Memory B cell (primary cell): Measurements from ENCODE around the gene AGAP4.
"Not testable (repeated sequence)": the region's sequence is repeated elsewhere in the genome, so short reads cannot be mapped to it uniquely, and the experiment has no call there.

Experiments
- ATAC-seq: fragments of 150-1000 bp; cut with Tn5 transposase; 2 replicates; pipeline ENCODE4 v1.10.0; 2021; ENCODE audit warnings: low read depth, mild to moderate bottlenecking, moderate library complexity
- DNase-seq, 2 donors: peaks; one replicate each; pipeline ENCODE4 v3.0.0; 2022; ENCODE audit warnings: low spot score in 2 of 2
- H3K27ac Mint-ChIP-seq: one replicate; pipeline ENCODE4 v1.8.0; 2022; ENCODE audit warnings: mild to moderate bottlenecking, moderate library complexity, mixed read lengths
- H3K27me3 Mint-ChIP-seq: one replicate; pipeline ENCODE4 v1.8.0; 2022; ENCODE audit warnings: mixed read lengths
- H3K36me3 Mint-ChIP-seq: one replicate; pipeline ENCODE4 v1.8.0; 2022; ENCODE audit warnings: mild to moderate bottlenecking, mixed read lengths
- H3K4me1 Mint-ChIP-seq: one replicate; pipeline ENCODE4 v1.8.0; 2022; ENCODE audit warnings: mixed read lengths
- H3K4me3 Mint-ChIP-seq: one replicate; pipeline ENCODE4 v1.8.0; 2022; ENCODE audit warnings: mild to moderate bottlenecking, moderate library complexity, mixed read lengths
- H3K9me3 Mint-ChIP-seq: one replicate; pipeline ENCODE4 v1.8.0; 2022; ENCODE audit warnings: mixed read lengths

Gene AGAP4

DNA sequence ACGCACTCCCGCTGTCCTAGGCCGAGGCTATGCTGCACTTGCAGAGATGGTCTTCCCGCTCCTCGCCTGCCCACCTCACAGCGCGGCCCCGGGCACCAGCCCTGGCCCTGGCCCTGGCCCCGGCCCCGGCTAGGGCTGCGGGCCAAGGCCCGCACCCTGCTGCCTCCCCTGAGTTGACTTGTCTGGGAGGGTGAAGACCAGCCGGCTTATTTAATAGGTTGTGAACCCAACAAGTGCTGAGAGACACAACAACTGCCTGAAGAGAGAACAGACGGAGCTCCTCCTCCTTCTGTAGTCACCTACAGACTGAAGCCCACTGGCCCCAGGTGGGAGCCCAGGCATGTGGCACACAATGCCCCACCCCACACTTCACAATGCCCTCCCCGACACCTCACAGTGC, at the start of gene AGAP4:
Gene AGAP4, minus strand, starts transcription at position 101 of the 400 bp plus-strand sequence. CDS start 153 bp downstream, outside the sequence.
- not testable (repeated sequence) for DNase-seq, H3K4me1 Mint-ChIP-seq, H3K27me3 Mint-ChIP-seq, ATAC-seq, H3K36me3 Mint-ChIP-seq, H3K27ac Mint-ChIP-seq, H3K9me3 Mint-ChIP-seq, H3K4me3 Mint-ChIP-seq

DNA sequence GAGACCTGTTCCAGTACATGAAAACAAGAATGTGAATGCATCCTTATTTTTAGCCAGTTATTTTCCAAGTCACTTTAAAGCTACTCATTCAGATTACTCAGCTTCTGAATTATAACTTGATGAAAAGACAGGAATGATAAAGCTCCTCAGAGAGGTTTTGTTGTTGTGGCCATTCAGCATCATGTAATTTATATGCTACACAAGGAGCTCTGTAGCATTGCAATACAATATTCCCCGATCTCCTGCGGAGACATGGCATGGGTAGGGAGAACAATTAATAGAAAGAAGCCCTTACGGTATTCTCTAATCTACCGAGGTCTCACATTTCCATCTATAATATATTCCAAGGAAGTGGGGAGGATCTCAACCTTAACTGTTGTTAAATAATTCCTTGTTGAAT, 43.4 kb upstream of the AGAP4 start:
- not testable (repeated sequence) for H3K4me1 Mint-ChIP-seq, H3K4me3 Mint-ChIP-seq, DNase-seq, H3K9me3 Mint-ChIP-seq, H3K36me3 Mint-ChIP-seq, H3K27ac Mint-ChIP-seq, H3K27me3 Mint-ChIP-seq, ATAC-seq

DNA sequence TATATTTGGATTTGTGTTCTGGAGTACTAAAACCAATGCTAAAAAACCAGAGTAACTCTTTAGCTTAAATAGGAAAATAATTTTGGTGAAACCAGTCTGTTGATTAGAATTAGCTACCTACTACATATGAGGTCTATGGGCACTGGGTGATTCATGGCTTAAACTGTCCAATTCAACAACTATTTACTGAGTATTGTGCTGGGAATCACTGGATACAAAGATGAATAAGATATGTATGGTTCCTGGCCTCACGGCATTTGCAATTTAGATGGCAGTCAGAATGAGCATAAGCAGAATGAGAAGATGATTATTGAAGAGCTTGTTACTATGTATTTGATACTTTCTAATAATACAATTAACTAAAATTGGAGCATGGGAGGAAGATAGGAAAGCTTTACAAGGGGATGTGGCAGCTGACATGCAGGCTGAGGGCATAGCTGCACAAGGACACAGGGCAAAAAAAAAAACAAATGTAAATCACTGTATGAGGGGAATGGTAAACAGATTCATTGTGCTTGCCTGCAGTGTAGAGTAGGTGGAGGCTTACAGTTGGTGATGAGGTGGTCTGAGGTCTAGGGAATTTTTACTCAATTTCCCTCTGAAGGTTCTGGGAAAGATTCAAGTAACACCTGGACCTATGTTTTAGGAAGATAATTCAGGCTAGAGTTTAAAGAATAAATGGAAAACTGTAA, 42.4 kb upstream of the AGAP4 start:
- peak overlapping the region; percentile 7 for H3K27ac Mint-ChIP-seq
- not testable (repeated sequence) for H3K4me3 Mint-ChIP-seq, ATAC-seq, DNase-seq, H3K9me3 Mint-ChIP-seq, H3K36me3 Mint-ChIP-seq, H3K27me3 Mint-ChIP-seq, H3K4me1 Mint-ChIP-seq

DNA sequence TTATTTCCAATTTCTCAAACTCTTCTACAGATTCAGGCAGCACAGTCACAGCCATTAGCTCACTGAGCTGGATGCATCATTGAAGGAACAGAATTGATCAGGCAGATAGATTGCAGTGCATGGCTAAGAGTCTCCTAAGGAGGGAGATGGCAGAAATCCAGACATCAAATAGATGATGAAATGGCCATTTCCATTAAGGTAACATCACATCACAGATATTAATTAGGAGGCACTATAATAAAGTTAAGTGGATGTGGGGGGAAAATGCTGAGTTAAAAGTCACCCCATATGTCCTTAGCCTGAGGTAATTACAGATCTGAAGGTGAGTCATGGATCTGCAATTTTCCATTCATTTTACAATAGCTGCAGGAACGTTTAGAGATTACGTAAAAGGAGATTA, 35.6 kb upstream of the AGAP4 start:
- not testable (repeated sequence) for H3K27me3 Mint-ChIP-seq, DNase-seq, H3K9me3 Mint-ChIP-seq, H3K4me1 Mint-ChIP-seq, ATAC-seq, H3K4me3 Mint-ChIP-seq, H3K36me3 Mint-ChIP-seq, H3K27ac Mint-ChIP-seq

GRCh38 chr10:45865404-45865803, 18.1 kb upstream of the AGAP4 start:
- H3K27ac Mint-ChIP-seq, H3K4me1 Mint-ChIP-seq, ATAC-seq, DNase-seq, H3K27me3 Mint-ChIP-seq, H3K36me3 Mint-ChIP-seq, H3K4me3 Mint-ChIP-seq, H3K9me3 Mint-ChIP-seq: not testable (repeated sequence)

DNA sequence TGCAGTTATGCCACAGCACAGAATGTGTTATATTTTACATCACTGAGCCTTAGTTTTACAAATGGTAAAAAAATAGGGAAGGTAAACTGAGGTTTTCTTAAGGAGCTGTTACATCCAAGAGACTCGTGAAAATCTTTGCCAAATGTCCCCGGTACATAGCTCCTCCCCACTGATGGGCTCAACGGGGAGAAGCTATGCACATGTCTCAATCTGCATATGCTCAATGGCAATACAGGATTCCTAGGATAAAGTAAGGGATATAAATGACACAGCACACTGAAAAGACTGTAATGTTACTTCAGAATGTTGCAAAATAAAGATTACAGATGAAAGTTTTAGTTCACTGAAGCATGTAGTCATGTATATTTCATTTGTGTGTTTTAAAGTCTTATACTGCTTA, 17.0 kb upstream of the AGAP4 start:
- not testable (repeated sequence) for H3K27me3 Mint-ChIP-seq, DNase-seq
- peaks cover 10% of the 10 kb centered on the region for H3K36me3 Mint-ChIP-seq

GRCh38 chr10:45863632-45864031, 16.3 kb upstream of the AGAP4 start:
- H3K36me3 Mint-ChIP-seq = peaks cover 10% of the 10 kb centered on the region
- not testable (repeated sequence) for H3K27me3 Mint-ChIP-seq, H3K9me3 Mint-ChIP-seq, H3K4me3 Mint-ChIP-seq, DNase-seq, H3K4me1 Mint-ChIP-seq, ATAC-seq, H3K27ac Mint-ChIP-seq

More for the DNA sequence above, 17.0 kb upstream of the AGAP4 start:
- not testable (repeated sequence) for ATAC-seq, H3K9me3 Mint-ChIP-seq, H3K27ac Mint-ChIP-seq, H3K4me3 Mint-ChIP-seq, H3K4me1 Mint-ChIP-seq

GRCh38 chr10:45857931-45858330, 10.6 kb upstream of the AGAP4 start:
- DNase-seq, ATAC-seq, H3K27ac Mint-ChIP-seq, H3K9me3 Mint-ChIP-seq, H3K4me1 Mint-ChIP-seq, H3K27me3 Mint-ChIP-seq, H3K4me3 Mint-ChIP-seq: not testable (repeated sequence)
- H3K36me3 Mint-ChIP-seq = peaks cover 11% of the 10 kb centered on the region

DNA sequence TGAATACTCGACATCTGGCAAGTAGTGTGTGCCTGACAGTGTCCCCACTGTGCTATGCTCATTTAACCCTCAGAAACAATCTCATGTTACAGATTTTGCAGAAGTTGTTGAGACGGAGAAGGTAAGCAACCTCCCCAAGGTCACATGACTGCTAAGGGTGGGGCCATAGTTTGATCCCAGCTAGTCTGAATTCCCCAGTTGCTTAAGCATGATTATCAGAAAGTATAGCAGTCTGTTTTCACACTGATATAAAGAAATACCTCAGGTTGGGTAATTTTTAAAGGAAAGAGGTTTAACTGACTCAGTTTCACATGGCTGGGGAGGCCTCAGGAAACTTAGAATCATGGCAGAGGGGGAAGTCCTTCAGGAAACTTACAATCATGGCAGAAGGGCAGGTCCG, 1.2 kb upstream of the AGAP4 start:
- not testable (repeated sequence) for H3K27me3 Mint-ChIP-seq, H3K4me3 Mint-ChIP-seq, H3K36me3 Mint-ChIP-seq, ATAC-seq, H3K9me3 Mint-ChIP-seq, H3K4me1 Mint-ChIP-seq, H3K27ac Mint-ChIP-seq, DNase-seq

- H3K4me1 Mint-ChIP-seq = not testable (repeated sequence)
Measured at GRCh38 chr10:45822918-45823317, 24.4 kb downstream of the AGAP4 start.

GRCh38 chr10:45820107-45820830, 27.0 kb downstream of the AGAP4 start:
- H3K27ac Mint-ChIP-seq, H3K4me3 Mint-ChIP-seq, H3K4me1 Mint-ChIP-seq, H3K36me3 Mint-ChIP-seq, H3K9me3 Mint-ChIP-seq, ATAC-seq, DNase-seq, H3K27me3 Mint-ChIP-seq: not testable (repeated sequence)

More at GRCh38 chr10:45822918-45823317, 24.4 kb downstream of the AGAP4 start:
- not testable (repeated sequence) for H3K27ac Mint-ChIP-seq, H3K36me3 Mint-ChIP-seq, ATAC-seq, H3K4me3 Mint-ChIP-seq, H3K9me3 Mint-ChIP-seq, H3K27me3 Mint-ChIP-seq, DNase-seq

DNA sequence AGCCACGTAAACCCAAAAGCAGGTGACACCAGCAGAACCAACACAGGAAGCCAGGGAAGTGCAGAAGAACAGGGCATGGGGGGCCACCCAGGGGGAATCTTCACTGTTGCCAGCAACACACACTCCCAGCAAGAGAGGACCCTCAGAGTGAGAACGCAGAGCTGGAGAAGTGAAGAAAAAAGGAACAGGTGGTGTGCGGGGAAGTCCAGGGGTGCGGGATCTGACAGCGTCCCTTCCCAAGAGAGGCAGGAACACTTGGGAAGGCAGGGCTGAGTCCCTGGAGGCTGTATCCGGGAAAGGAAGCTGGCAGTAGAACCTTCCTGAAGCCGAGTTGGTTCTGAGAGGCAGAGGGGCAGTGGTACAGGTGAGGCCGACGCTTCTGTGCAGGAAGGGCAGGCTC, 27.7 kb downstream of the AGAP4 start:
- Mint-ChIP-seq H3K36me3 (no peaks in the 10 kb centered on the region), H3K9me3 (peaks cover 3% of the 10 kb centered on the region), H3K4me3 (no peak overlapping the region), H3K4me1 (no peaks in the 10 kb centered on the region), H3K27me3 (peaks cover 2% of the 10 kb centered on the region), H3K27ac (no peak overlapping the region)
- no peak for DNase-seq
- ATAC-seq = no peak

DNA sequence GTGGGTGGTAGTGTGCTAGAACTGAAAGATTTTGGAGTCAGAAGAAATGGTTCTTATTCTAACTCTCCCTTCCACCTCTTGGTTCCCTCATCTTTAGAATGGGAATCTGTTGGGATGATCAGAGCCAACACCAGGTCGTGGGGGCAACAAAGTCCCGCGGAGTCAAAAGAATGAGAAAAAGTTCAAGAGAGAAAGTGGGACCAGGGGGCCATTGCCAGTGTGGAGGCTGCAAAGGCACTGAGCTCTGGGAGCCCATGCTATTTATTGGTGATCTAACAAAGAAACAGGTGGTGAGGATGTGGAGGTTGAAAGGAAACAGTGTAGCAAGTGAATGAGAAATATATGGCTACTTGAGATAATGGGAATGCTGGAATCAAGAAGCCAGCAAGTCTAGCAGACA, 29.4 kb downstream of the AGAP4 start:
- ATAC-seq (no peak), DNase-seq (no peak)
- H3K27me3 Mint-ChIP-seq = peaks cover 2% of the 10 kb centered on the region
- peaks cover 3% of the 10 kb centered on the region for H3K9me3 Mint-ChIP-seq
- H3K36me3 Mint-ChIP-seq = no peaks in the 10 kb centered on the region
- no peak overlapping the region for H3K27ac Mint-ChIP-seq
- H3K4me3 Mint-ChIP-seq = no peak overlapping the region
- H3K4me1 Mint-ChIP-seq = no peaks in the 10 kb centered on the region

- DNase-seq (no peak), ATAC-seq (no peak)
- Mint-ChIP-seq H3K9me3 (peaks cover 3% of the 10 kb centered on the region), H3K4me3 (no peak overlapping the region), H3K27me3 (peaks cover 2% of the 10 kb centered on the region), H3K4me1 (no peaks in the 10 kb centered on the region), H3K27ac (no peak overlapping the region), H3K36me3 (no peaks in the 10 kb centered on the region)
Measured at GRCh38 chr10:45817130-45817859, 30.0 kb downstream of the AGAP4 start.
